GM23338 (cell line): Measurements from ENCODE around the gene CDK16. TPM values are rescaled to one million over a fixed set of nuclear protein-coding genes. Genes with fewer than 3 reads are reported as not detected.

ENCODE experiments used
- ATAC-seq: fragments of 200-7000 bp; cut with Tn5 transposase; 3 replicates; pipeline ENCODE4 v1.9.1; 2020
- DNase-seq: peaks from one replicate; pipeline ENCODE4 v3.0.0-alpha.2; 2015; ENCODE audit warnings: low spot score
- H2AFZ ChIP-seq: fragments of 200-600 bp; sonication (generic); 2 replicates; pipeline ENCODE4 v1.8.0; 2016; ENCODE audit warnings: antibody characterized with exemption, mild to moderate bottlenecking, moderate library complexity
- H3F3A ChIP-seq: fragments of 200-600 bp; sonication (generic); replicated peaks from 2 replicates; pipeline ENCODE4 v1.8.0; 2017; ENCODE audit warnings: antibody characterized with exemption, mixed run types, low read depth
- H3K27ac ChIP-seq: fragments of 200-600 bp; sonication (generic); 2 replicates; pipeline ENCODE4 v1.6.1; 2016; ENCODE audit warnings: low read depth
- H3K27me3 ChIP-seq: fragments of 200-600 bp; sonication (generic); 2 replicates; pipeline ENCODE4 v1.8.0; 2016; ENCODE audit warnings: mild to moderate bottlenecking, mixed run types, moderate library complexity; ENCODE audit not compliant: insufficient read depth
- H3K36me3 ChIP-seq: fragments of 200-600 bp; sonication (generic); 2 replicates; pipeline ENCODE4 v1.8.0; 2016; ENCODE audit warnings: mild to moderate bottlenecking; ENCODE audit not compliant: insufficient read depth
- H3K4me1 ChIP-seq: fragments of 200-600 bp; sonication (generic); 2 replicates; pipeline ENCODE4 v1.8.0; 2016; ENCODE audit warnings: mild to moderate bottlenecking, moderate library complexity; ENCODE audit not compliant: insufficient read depth
- H3K4me2 ChIP-seq: fragments of 200-600 bp; sonication (generic); 2 replicates; pipeline ENCODE4 v1.7.1; 2017; ENCODE audit warnings: mixed run types
- H3K4me3 ChIP-seq: fragments of 200-600 bp; sonication (generic); 2 replicates; pipeline ENCODE4 v1.6.1; 2016; ENCODE audit warnings: mixed run types
- H3K79me2 ChIP-seq: fragments of 200-600 bp; sonication (generic); replicated peaks from 2 replicates; pipeline ENCODE4 v1.8.0; 2017; ENCODE audit warnings: mild to moderate bottlenecking; ENCODE audit not compliant: insufficient read depth
- H3K9me2 ChIP-seq: fragments of 200-600 bp; sonication (generic); 2 replicates; pipeline ENCODE4 v1.8.0; 2017; ENCODE audit not compliant: insufficient read depth
- H4K20me1 ChIP-seq: fragments of 200-600 bp; sonication (generic); replicated peaks from 2 replicates; pipeline ENCODE4 v1.8.0; 2017; ENCODE audit warnings: mild to moderate bottlenecking; ENCODE audit not compliant: insufficient read depth
- H3K27ac Mint-ChIP-seq: 2 replicates; pipeline ENCODE4 v1.8.0; 2020; ENCODE audit warnings: inconsistent platforms, mild to moderate bottlenecking, moderate library complexity, mixed read lengths
- H3K27me3 Mint-ChIP-seq: 3 replicates; pipeline ENCODE4 v1.8.0; 2022; ENCODE audit warnings: low read depth, mild to moderate bottlenecking, moderate library complexity, mixed read lengths, inconsistent platforms; ENCODE audit not compliant: insufficient read depth, poor library complexity
- H3K36me3 Mint-ChIP-seq: 3 replicates; pipeline ENCODE4 v1.8.0; 2021; ENCODE audit warnings: low read depth, mild to moderate bottlenecking, inconsistent platforms, moderate library complexity, mixed read lengths
- H3K4me1 Mint-ChIP-seq: 3 replicates; pipeline ENCODE4 v1.8.0; 2020; ENCODE audit warnings: mild to moderate bottlenecking, inconsistent platforms, mixed read lengths
- H3K4me3 Mint-ChIP-seq: 3 replicates; pipeline ENCODE4 v1.8.0; 2021; ENCODE audit warnings: moderate library complexity, mild to moderate bottlenecking, inconsistent platforms, mixed read lengths
- H3K9me3 Mint-ChIP-seq: 3 replicates; pipeline ENCODE4 v1.8.0; 2020; ENCODE audit warnings: moderate library complexity, mild to moderate bottlenecking, inconsistent platforms, mixed read lengths
- CREB1 ChIP-seq: fragments of 250-450 bp; sonication (Bioruptor Pico); IDR thresholded peaks from 2 replicates; pipeline ENCODE4 v1.5.0; 2020; ENCODE audit warnings: low read depth, mild to moderate bottlenecking, moderate library complexity
- CTCF ChIP-seq, 2 experiments: fragments of 200-600 bp in 1 of 2; sonication (generic) in 1 of 2; conservative IDR thresholded peaks; 2 replicates each; pipeline versions ENCODE4 v1.5.1 to v1.6.1; 2016 to 2017; ENCODE audit warnings: antibody characterized with exemption in 2 of 2, low read depth in 2 of 2, mild to moderate bottlenecking in 2 of 2, moderate library complexity in 1 of 2
- ETS1 ChIP-seq: IDR thresholded peaks from 2 replicates; pipeline ENCODE4 v1.6.1; 2016; ENCODE audit warnings: antibody characterized with exemption
- EZH2 ChIP-seq: fragments of 200-600 bp; sonication (generic); IDR thresholded peaks from one replicate; pipeline ENCODE4 v1.8.0; 2017; ENCODE audit warnings: antibody characterized with exemption, mild to moderate bottlenecking, low read depth; ENCODE audit not compliant: unreplicated experiment
- EZH2phosphoT487 ChIP-seq: fragments of 200-600 bp; sonication (generic); IDR thresholded peaks from one replicate; pipeline ENCODE4 v1.8.1; 2018; ENCODE audit warnings: antibody characterized with exemption; ENCODE audit not compliant: unreplicated experiment
- JUNB ChIP-seq: IDR thresholded peaks from one replicate; pipeline ENCODE4 v1.6.1; 2016; ENCODE audit warnings: antibody characterized with exemption; ENCODE audit not compliant: unreplicated experiment
- NANOG ChIP-seq: IDR thresholded peaks from 2 replicates; pipeline ENCODE4 v1.6.1; 2016; ENCODE audit warnings: antibody characterized with exemption, borderline replicate concordance
- POLR2AphosphoS5 ChIP-seq: IDR thresholded peaks from 2 replicates; pipeline ENCODE4 v1.6.1; 2016; ENCODE audit warnings: antibody characterized with exemption, low read depth
- REST ChIP-seq: IDR thresholded peaks from one replicate; pipeline ENCODE4 v1.6.1; 2018; ENCODE audit warnings: antibody characterized with exemption; ENCODE audit not compliant: unreplicated experiment
- STAT1 ChIP-seq: IDR thresholded peaks from one replicate; pipeline ENCODE4 v1.6.1; 2016; ENCODE audit warnings: antibody characterized with exemption; ENCODE audit not compliant: unreplicated experiment
- ZNF114 ChIP-seq: fragments of 250-450 bp; sonication (Bioruptor Pico); IDR thresholded peaks from 2 replicates; pipeline ENCODE4 v1.5.0; 2020; ENCODE audit warnings: mild to moderate bottlenecking, moderate library complexity
- ZNF331 ChIP-seq: fragments of 250-450 bp; sonication (Bioruptor Pico); IDR thresholded peaks from 2 replicates; pipeline ENCODE4 v1.5.0; 2020; ENCODE audit warnings: low read depth, mild to moderate bottlenecking, moderate library complexity
- ZNF462 ChIP-seq: fragments of 250-450 bp; sonication (Bioruptor Pico); IDR thresholded peaks from 2 replicates; pipeline ENCODE4 v1.5.0; 2020; ENCODE audit warnings: mild to moderate bottlenecking, moderate library complexity
- polyA plus RNA-seq: library from polyadenylated mRNA; unstranded; fragments of >200 nt; fragmentation: Nextera tagmentation; extraction: Ambion mirVana; gene quantifications from 2 replicates; pipeline ENCODE4 v1.2.1, GENCODE V29; 2016
- total RNA-seq: library from RNA; depleted of rRNA; stranded (reverse); fragments of >200 nt; shearing (Covaris generic); gene quantifications from 2 replicates; pipeline ENCODE4 v1.2.3, GENCODE V29; 2014

Gene CDK16
- total and polyA plus RNA-seq, 2 experiments from 2014 or later: 58.9 to 158 TPM

- no peaks in the 10 kb centered on the region for H3K27me3 ChIP-seq
- H3F3A ChIP-seq: no peaks in the 10 kb centered on the region
- peaks cover 26% of the 10 kb centered on the region for H3K36me3 ChIP-seq
- Mint-ChIP-seq H3K4me1 (peaks cover 23% of the 10 kb centered on the region), H3K27me3 (peaks cover 14% of the 10 kb centered on the region), H3K4me3 (no peak overlapping the region), H3K9me3 (no peaks in the 10 kb centered on the region), H3K36me3 (peaks cover 98% of the 10 kb centered on the region), H3K27ac (no peak overlapping the region)
- no peak overlapping the region for H3K4me3 ChIP-seq
- peaks cover 3% of the 10 kb centered on the region; the same call in 1 of the 2 replicates for H3K4me1 ChIP-seq
- ATAC-seq (no peak), DNase-seq (no peak)
- H3K79me2 ChIP-seq: peaks cover 17% of the 10 kb centered on the region
- H2AFZ ChIP-seq: no peak overlapping the region
- no peak overlapping the region for H3K4me2 ChIP-seq
- no peak overlapping the region for H3K27ac ChIP-seq
- H4K20me1 ChIP-seq: peaks cover 5% of the 10 kb centered on the region
- no peaks in the 10 kb centered on the region for H3K9me2 ChIP-seq
- no peak for TF ChIP-seq EZH2phosphoT487
- no peak for TF ChIP-seq ZNF114 (CRISPR knock-in tag)
- no peak for TF ChIP-seq REST
- TF ChIP-seq CREB1: no peak
- TF ChIP-seq CTCF (conservative IDR thresholded peaks at IDR 0.05; ENCODE audit: low read depth in 2 of 2): no peak
- no peak for TF ChIP-seq POLR2AphosphoS5
- TF ChIP-seq JUNB: no peak
- no peak for TF ChIP-seq ZNF462 (CRISPR knock-in tag)
- TF ChIP-seq EZH2: no peak
- no peak for TF ChIP-seq NANOG
- TF ChIP-seq ETS1: no peak
- no peak for TF ChIP-seq ZNF331 (CRISPR knock-in tag)
- TF ChIP-seq STAT1: no peak
Observed at GRCh38 chrX:47201345-47201944, 17.0 kb upstream of the CDK16 start.
